ENCODE data around the gene SCPEP1. TPM values are rescaled to one million over a fixed set of nuclear protein-coding genes. Genes with fewer than 3 reads are reported as not detected.

The SCPEP1 gene
- total RNA-seq, 2 donors from 2014 or later: 103 to 182 TPM

- DNase-seq (ENCODE audit: low spot score): no peak
- Histone ChIP-seq H3K4me3 (no peak overlapping the region), H3K27me3 (replicated peaks; ENCODE audit: insufficient read depth) (no peaks in the 10 kb centered on the region), H3K27ac (no peak overlapping the region), H3K4me1 (replicated peaks) (no peaks in the 10 kb centered on the region), H3K9me3 (no peaks in the 10 kb centered on the region), H3K36me3 (no peaks in the 10 kb centered on the region)
- WGBS: 73% methylated on average over 3 of the region's 3 CpGs
- TF ChIP-seq POLR2A (IDR thresholded peaks at IDR 0.05) (no peak), CTCF (IDR thresholded peaks at IDR 0.05) (no peak), POLR2AphosphoS5 (IDR thresholded peaks at IDR 0.05) (no peak)
- intact Hi-C loops (cut with DNase I): no loop called here
These were observed 32.6 kb downstream of the SCPEP1 start for GRCh38 chr17:57010487-57010886.

- intact Hi-C loops (cut with DNase I): no loop called here
- 72% methylated on average over 7 of the region's 7 CpGs for WGBS
- no peaks in the 10 kb centered on the region for H3K9me3 ChIP-seq
- no peak overlapping the region for H3K27ac ChIP-seq
- no peak overlapping the region for H3K4me3 ChIP-seq
- H3K4me1 ChIP-seq (replicated peaks): no peaks in the 10 kb centered on the region
- TF ChIP-seq POLR2A (IDR thresholded peaks at IDR 0.05): no peak
- no peak for TF ChIP-seq CTCF (IDR thresholded peaks at IDR 0.05)
- TF ChIP-seq POLR2AphosphoS5 (IDR thresholded peaks at IDR 0.05): no peak
- no peaks in the 10 kb centered on the region for H3K36me3 ChIP-seq
- no peaks in the 10 kb centered on the region for H3K27me3 ChIP-seq (replicated peaks; ENCODE audit: insufficient read depth)
- DNase-seq (ENCODE audit: low spot score): no peak
These were observed 33.6 kb downstream of the SCPEP1 start for GRCh38 chr17:57011491-57012015.

GRCh38 chr17:57016071-57016763 is 38.3 kb downstream of the SCPEP1 start:
- no peak for DNase-seq (ENCODE audit: low spot score)
- no peaks in the 10 kb centered on the region for H3K36me3 ChIP-seq
- 85% methylated on average over 6 of the region's 6 CpGs for WGBS
- TF ChIP-seq POLR2AphosphoS5 (IDR thresholded peaks at IDR 0.05) (no peak), POLR2A (IDR thresholded peaks at IDR 0.05) (no peak), CTCF (IDR thresholded peaks at IDR 0.05) (no peak)
- peaks cover 4% of the 10 kb centered on the region for H3K4me1 ChIP-seq (replicated peaks)
- H3K4me3 ChIP-seq: no peak overlapping the region
- H3K9me3 ChIP-seq: no peaks in the 10 kb centered on the region
- no peaks in the 10 kb centered on the region for H3K27me3 ChIP-seq (replicated peaks; ENCODE audit: insufficient read depth)
- intact Hi-C loops (cut with DNase I): no loop called here
- peak overlapping the region; percentile 61 to 78 for H3K27ac ChIP-seq

- Histone ChIP-seq H3K36me3 (no peaks in the 10 kb centered on the region), H3K9me3 (no peaks in the 10 kb centered on the region), H3K27ac (peak overlapping the region; percentile 61 to 78), H3K4me1 (replicated peaks) (peaks cover 4% of the 10 kb centered on the region), H3K27me3 (replicated peaks; ENCODE audit: insufficient read depth) (no peaks in the 10 kb centered on the region), H3K4me3 (no peak overlapping the region)
- WGBS: 23% methylated on average over 3 of the region's 3 CpGs
- intact Hi-C loops (cut with DNase I): no loop called here
- DNase-seq (ENCODE audit: low spot score): peak; percentile 87
- TF ChIP-seq POLR2A (IDR thresholded peaks at IDR 0.05): no peak
- TF ChIP-seq POLR2AphosphoS5 (IDR thresholded peaks at IDR 0.05): peak; percentile 92
These were observed 38.8 kb downstream of the SCPEP1 start for GRCh38 chr17:57016764-57017116.

- peaks cover 4% of the 10 kb centered on the region for H3K4me1 ChIP-seq (replicated peaks)
- intact Hi-C loops (cut with DNase I): no loop called here
- H3K36me3 ChIP-seq: no peaks in the 10 kb centered on the region
- peak overlapping the region; percentile 61 to 78 for H3K27ac ChIP-seq
- no peaks in the 10 kb centered on the region for H3K9me3 ChIP-seq
- no peak for DNase-seq (ENCODE audit: low spot score)
- TF ChIP-seq POLR2A (IDR thresholded peaks at IDR 0.05): no peak
- no peak for TF ChIP-seq CTCF (IDR thresholded peaks at IDR 0.05)
- TF ChIP-seq POLR2AphosphoS5 (IDR thresholded peaks at IDR 0.05): no peak
- H3K4me3 ChIP-seq: no peak overlapping the region
- H3K27me3 ChIP-seq (replicated peaks; ENCODE audit: insufficient read depth): no peaks in the 10 kb centered on the region
- 72% methylated on average over 4 of the region's 4 CpGs for WGBS
These were observed 39.7 kb downstream of the SCPEP1 start for GRCh38 chr17:57017625-57018024.

All from prostate gland (tissue), 2 donors.